ES-I3 (cell line): ENCODE measurements around the gene SND1.
"Not testable (repeated sequence)": the region's sequence is repeated elsewhere in the genome, so short reads cannot be mapped to it uniquely, and the experiment has no call there.

Source experiments
- H3K36me3 ChIP-seq: 2 replicates; pipeline ENCODE4 v1.6.1; 2013; ENCODE audit warnings: mild to moderate bottlenecking, low read length, control low read depth, moderate library complexity; ENCODE audit not compliant: insufficient read depth
- H3K4me1 ChIP-seq: 2 replicates; pipeline ENCODE4 v1.6.1; 2013; ENCODE audit warnings: mild to moderate bottlenecking, control low read depth, low read length; ENCODE audit not compliant: insufficient read depth
- H3K9ac ChIP-seq: 2 replicates; pipeline ENCODE4 v1.6.1; 2013; ENCODE audit warnings: low read depth, mild to moderate bottlenecking, low read length, moderate library complexity
- H3K9me3 ChIP-seq: 2 replicates; pipeline ENCODE4 v1.6.1; 2013; ENCODE audit warnings: mild to moderate bottlenecking, low read length, moderate library complexity; ENCODE audit not compliant: control insufficient read depth, insufficient read depth

The SND1 gene

GRCh38 chr7:128109424-128109969 is 457.5 kb downstream of the SND1 start:
- H3K9me3 ChIP-seq, H3K36me3 ChIP-seq, H3K4me1 ChIP-seq, H3K9ac ChIP-seq: not testable (repeated sequence)

GRCh38 chr7:128110641-128111364 is 458.8 kb downstream of the SND1 start:
- H3K9me3 ChIP-seq, result no peaks in the 10 kb centered on the region
- no peak overlapping the region for H3K9ac ChIP-seq
- H3K36me3 ChIP-seq, result no peaks in the 10 kb centered on the region
- 0 out of 2 replicates have a peak, but pooled peaks cover 2% of the 10 kb centered on the region for H3K4me1 ChIP-seq

GRCh38 chr7:128112018-128112780 is 460.2 kb downstream of the SND1 start:
- H3K9ac ChIP-seq, result no peak overlapping the region

GRCh38 chr7:128112781-128113221 is 460.8 kb downstream of the SND1 start:
- no peaks in the 10 kb centered on the region for H3K9me3 ChIP-seq
- H3K4me1 ChIP-seq, result 0 out of 2 replicates have a peak, but pooled peaks cover 2% of the 10 kb centered on the region
- H3K36me3 ChIP-seq, result no peaks in the 10 kb centered on the region
- no peak overlapping the region for H3K9ac ChIP-seq

More at GRCh38 chr7:128112018-128112780, 460.2 kb downstream of the SND1 start:
- 0 out of 2 replicates have a peak, but pooled peaks cover 2% of the 10 kb centered on the region for H3K4me1 ChIP-seq
- no peaks in the 10 kb centered on the region for H3K9me3 ChIP-seq
- H3K36me3 ChIP-seq, result no peaks in the 10 kb centered on the region

GRCh38 chr7:128113839-128114238 is 461.8 kb downstream of the SND1 start:
- Histone ChIP-seq H3K36me3 (no peaks in the 10 kb centered on the region), H3K4me1 (0 out of 2 replicates have a peak, but pooled peaks cover 2% of the 10 kb centered on the region), H3K9me3 (no peaks in the 10 kb centered on the region), H3K9ac (no peak overlapping the region)

- H3K9me3 ChIP-seq, result no peaks in the 10 kb centered on the region
- no peak overlapping the region for H3K9ac ChIP-seq
- no peaks in the 10 kb centered on the region for H3K36me3 ChIP-seq
- 0 out of 2 replicates have a peak, but pooled peaks cover 2% of the 10 kb centered on the region for H3K4me1 ChIP-seq
Observed at GRCh38 chr7:128114806-128115205, 462.8 kb downstream of the SND1 start.

GRCh38 chr7:128115336-128115820 is 463.4 kb downstream of the SND1 start:
- no peaks in the 10 kb centered on the region for H3K36me3 ChIP-seq
- no peaks in the 10 kb centered on the region for H3K9me3 ChIP-seq
- 0 out of 2 replicates have a peak, but pooled peaks cover 2% of the 10 kb centered on the region for H3K4me1 ChIP-seq
- H3K9ac ChIP-seq, result no peak overlapping the region

GRCh38 chr7:128115821-128116723 is 464.1 kb downstream of the SND1 start:
- no peaks in the 10 kb centered on the region for H3K36me3 ChIP-seq

GRCh38 chr7:128116740-128117139 is 464.7 kb downstream of the SND1 start:
- Histone ChIP-seq H3K36me3 (no peaks in the 10 kb centered on the region), H3K4me1 (0 out of 2 replicates have a peak, but pooled peaks cover 2% of the 10 kb centered on the region), H3K9me3 (no peaks in the 10 kb centered on the region), H3K9ac (no peak overlapping the region)

More at GRCh38 chr7:128115821-128116723, 464.1 kb downstream of the SND1 start:
- no peak overlapping the region for H3K9ac ChIP-seq
- no peaks in the 10 kb centered on the region for H3K9me3 ChIP-seq
- H3K4me1 ChIP-seq, result 0 out of 2 replicates have a peak, but pooled peaks cover 2% of the 10 kb centered on the region

GRCh38 chr7:128117691-128118090 is 465.7 kb downstream of the SND1 start:
- 0 out of 2 replicates have a peak, but pooled peaks cover 2% of the 10 kb centered on the region for H3K4me1 ChIP-seq
- H3K36me3 ChIP-seq, result no peaks in the 10 kb centered on the region
- no peak overlapping the region for H3K9ac ChIP-seq
- H3K9me3 ChIP-seq, result no peaks in the 10 kb centered on the region

- H3K9me3 ChIP-seq, result no peaks in the 10 kb centered on the region
- no peaks in the 10 kb centered on the region for H3K36me3 ChIP-seq
- H3K4me1 ChIP-seq, result peaks cover 9% of the 10 kb centered on the region; the same call in 1 of the 2 replicates
- no peak overlapping the region for H3K9ac ChIP-seq
Observed at GRCh38 chr7:128119036-128119435, 467.0 kb downstream of the SND1 start.

- Histone ChIP-seq H3K9ac (no peak overlapping the region), H3K4me1 (peaks cover 7% of the 10 kb centered on the region; the same call in 1 of the 2 replicates), H3K36me3 (no peaks in the 10 kb centered on the region), H3K9me3 (no peaks in the 10 kb centered on the region)
Observed at GRCh38 chr7:128120116-128120515, 468.1 kb downstream of the SND1 start.

- Histone ChIP-seq H3K9ac (no peak overlapping the region), H3K36me3 (no peaks in the 10 kb centered on the region), H3K4me1 (peaks cover 6% of the 10 kb centered on the region; the same call in 1 of the 2 replicates), H3K9me3 (no peaks in the 10 kb centered on the region)
Observed at GRCh38 chr7:128120976-128121490, 469.0 kb downstream of the SND1 start.
